Kidney capillary endothelial cell (primary cell): ENCODE results near the gene SUPT20HL1.
"Not testable (repeated sequence)": the region's sequence is repeated elsewhere in the genome, so short reads cannot be mapped to it uniquely, and the experiment has no call there.

Source experiments
- DNase-seq: peaks from one replicate; pipeline ENCODE4 v3.0.0-alpha.2; 2018; ENCODE audit warnings: low spot score

SUPT20HL1 gene

DNA sequence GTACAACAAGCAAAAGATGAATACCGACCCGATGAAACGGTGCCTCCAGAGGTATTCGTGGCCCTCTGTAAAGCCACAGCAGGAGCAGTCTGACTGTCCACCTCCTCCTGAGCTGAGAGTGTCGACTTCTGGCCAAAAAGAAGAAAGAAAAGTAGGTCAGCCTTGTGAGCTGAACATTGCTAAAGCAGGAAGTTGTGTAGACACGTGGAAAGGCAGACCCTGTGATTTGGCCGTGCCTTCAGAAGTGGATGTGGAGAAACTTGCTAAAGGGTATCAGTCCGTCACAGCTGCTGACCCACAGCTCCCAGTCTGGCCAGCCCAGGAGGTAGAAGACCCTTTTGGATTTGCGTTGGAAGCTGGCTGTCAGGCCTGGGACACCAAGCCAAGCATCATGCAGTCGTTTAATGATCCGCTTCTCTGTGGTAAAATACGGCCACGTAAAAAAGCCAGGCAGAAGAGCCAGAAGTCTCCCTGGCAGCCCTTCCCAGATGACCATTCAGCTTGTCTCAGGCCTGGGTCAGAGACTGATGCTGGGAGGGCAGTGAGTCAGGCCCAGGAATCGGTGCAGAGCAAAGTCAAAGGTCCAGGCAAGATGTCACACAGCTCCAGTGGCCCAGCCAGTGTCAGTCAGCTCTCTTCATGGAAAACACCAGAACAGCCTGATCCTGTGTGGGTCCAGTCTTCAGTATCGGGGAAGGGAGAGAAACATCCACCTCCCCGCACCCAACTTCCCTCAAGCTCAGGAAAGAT, 3.2 kb downstream of the SUPT20HL1 start:
- DNase-seq = not testable (repeated sequence)

DNA sequence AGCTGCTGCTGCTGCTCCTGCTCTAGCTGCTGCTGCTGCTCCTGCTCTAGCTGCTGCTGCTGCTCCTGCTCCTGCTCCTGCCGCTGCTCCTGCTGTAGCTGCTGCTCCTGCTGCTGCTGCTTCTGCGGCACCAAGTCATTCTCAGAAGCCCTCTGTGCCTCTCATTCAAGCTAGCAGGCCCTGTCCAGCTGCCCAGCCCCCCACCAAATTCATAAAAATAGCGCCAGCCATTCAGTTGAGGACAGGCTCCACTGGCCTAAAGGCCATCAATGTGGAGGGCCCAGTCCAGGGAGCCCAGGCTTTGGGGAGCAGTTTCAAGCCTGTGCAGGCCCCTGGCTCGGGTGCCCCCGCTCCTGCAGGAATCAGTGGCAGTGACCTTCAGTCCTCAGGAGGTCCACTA, 3.9 kb downstream of the SUPT20HL1 start:
- DNase-seq = no peak

- no peak for DNase-seq
These were observed 4.6 kb downstream of the SUPT20HL1 start for GRCh38 chrX:24364851-24365538.

DNA sequence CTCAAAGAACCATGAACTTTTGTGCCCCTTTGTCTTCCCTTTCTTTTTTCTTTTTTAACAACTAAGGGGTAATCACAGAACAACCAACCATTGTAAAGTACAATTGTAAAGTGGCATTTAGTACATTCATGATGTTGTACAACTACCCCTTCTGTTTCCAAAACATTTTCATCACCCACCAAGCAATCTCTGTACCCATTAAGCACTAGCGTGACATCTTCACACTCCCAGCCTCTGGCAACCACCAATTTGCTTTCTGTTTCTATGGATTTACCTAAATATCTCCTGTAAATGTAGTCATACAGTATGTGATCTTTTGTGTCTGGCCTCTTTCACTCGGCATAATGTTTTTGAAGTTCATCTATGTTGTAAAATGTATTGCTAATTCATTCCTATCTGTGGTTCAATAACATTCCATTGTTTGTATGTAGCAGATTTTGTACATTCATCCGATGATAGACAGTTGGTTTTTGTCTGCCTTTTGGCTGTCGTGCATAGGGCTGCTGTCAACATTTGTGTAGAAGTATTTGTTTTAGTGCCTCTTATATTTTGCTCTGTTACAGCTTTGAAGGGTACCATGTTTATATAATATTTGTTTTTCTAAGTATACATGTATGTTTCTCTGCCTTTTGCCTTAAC, 6.4 kb downstream of the SUPT20HL1 start:
- not testable (repeated sequence) for DNase-seq

DNA sequence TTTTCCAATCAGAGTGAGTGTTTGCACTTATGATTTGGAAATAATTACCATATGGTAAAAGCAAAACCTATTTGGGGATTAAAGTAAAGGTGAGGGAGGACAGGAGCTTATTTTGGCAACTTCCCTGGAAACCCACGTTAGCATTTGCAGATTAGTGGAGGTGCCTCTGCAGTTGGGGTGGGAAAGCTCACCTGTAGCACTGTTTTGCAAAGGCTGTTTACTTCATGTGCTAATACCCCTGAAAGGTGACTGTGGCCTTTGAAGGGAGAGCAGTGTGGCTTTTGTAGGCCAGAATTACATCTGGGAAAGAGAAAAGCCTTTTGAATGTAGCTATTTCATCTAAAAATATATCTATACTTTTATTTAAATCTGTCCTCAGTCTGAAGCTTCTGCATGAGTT, 9.4 kb downstream of the SUPT20HL1 start:
- no peak for DNase-seq

DNA sequence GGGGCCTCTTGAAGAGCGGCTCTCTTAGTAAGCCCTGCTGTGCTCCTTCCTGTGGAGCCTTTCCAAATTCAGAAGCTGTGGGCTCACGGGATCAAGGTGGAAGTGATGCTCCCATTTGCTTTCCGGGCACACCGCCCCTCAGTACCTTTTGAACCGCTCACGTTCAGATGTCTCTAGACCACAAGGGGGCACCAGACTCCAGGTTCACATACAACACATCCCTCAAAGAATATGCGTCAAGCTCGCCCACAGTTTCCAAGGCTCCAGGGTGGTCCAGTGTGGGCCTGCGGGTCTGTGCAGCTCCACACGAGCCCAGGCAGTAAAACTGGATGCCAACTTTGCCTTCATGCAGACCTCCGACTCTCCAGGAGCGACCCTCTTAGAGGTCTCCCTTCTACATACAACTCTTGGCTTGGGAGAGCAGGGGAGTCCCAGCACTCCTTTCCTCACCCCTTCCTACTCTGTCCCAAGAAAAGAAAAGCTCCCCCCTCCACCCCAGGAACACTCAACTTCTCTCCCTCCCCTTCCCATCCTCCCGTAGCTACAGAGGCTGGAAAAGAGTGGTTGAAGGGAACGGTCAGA, 11.0 kb downstream of the SUPT20HL1 start:
- DNase-seq = peak; percentile 40

DNA sequence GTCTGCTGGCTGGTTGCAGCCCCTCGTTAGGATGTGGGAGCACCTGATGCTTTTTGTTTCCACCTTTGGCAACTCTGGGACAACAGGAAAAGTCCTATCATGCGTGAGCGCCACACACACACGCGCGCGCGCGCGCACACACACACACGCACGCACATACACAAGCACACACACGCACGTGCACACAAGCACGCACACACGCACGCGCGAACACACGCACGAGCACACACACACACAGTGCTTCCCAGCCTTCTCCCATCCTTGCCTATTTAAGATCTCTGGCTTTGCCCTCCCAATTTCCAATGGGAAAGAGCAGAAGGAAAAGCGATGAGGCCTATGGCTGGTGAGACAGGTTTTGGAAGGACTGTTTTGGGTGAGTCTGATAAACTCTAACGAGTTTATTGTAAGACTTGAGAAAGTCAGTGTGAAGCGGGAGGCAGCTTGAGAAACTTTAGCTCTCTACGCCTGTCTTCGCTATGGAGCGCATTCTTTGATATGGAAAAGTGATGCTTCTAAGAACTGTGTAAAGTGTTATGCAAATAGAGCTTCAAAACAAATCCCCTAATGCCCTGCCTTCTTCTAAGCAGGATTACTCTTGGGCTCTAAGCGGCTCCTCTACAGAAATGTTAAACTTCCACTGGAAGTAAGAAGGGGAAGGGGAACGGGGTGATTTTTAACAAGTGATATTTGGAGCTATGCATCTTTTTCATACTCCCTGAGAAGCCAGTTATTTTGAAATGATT, 11.8 kb downstream of the SUPT20HL1 start:
- no peak for DNase-seq

GRCh38 chrX:24375600-24376131, 15.2 kb downstream of the SUPT20HL1 start:
- DNase-seq = no peak

GRCh38 chrX:24376403-24376802, 16.0 kb downstream of the SUPT20HL1 start:
- no peak for DNase-seq

DNA sequence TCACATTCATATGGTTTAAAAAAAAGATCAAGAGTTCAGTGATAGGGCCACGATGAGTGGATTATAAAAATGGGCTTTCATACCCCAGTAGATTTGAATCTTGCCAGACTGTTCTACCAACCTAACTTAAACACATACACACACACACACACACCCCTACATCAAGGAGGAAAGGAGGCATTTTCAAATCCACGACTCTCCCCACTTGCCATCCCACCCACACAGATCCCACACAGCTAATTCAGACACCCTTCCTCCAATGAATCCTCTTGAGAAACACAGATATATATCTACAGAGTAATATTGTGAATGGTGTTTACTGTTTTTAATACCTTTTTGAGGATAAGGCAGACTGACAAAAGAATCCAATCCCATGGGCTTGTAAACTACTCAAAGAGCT, 16.8 kb downstream of the SUPT20HL1 start:
- DNase-seq = no peak

DNA sequence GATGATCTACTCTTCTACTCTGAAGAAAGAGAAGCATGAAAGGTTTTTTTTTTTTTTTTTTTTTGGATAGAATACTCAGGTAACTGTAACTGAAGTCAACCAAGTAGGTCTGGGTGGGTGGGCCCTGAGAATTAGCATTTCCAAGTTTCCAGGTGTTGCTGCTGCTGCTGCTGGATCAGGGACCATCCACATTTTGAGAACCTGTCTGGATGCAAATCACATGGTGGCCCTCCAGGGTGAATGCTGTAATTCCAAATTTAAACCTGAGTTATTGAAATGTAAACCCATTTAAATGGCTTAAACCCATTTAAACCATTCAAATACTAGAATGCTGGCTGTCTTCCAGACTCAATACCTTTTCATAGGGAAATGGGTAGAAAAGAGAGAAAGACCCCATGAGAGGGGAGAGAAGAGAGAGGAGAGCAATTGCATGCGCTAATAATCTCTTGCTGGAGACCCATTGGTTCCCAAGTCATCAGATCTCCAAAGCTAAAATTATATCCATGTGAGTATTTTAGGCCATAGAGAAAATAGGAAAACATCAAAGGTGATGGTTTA, 17.6 kb downstream of the SUPT20HL1 start:
- DNase-seq = no peak

DNA sequence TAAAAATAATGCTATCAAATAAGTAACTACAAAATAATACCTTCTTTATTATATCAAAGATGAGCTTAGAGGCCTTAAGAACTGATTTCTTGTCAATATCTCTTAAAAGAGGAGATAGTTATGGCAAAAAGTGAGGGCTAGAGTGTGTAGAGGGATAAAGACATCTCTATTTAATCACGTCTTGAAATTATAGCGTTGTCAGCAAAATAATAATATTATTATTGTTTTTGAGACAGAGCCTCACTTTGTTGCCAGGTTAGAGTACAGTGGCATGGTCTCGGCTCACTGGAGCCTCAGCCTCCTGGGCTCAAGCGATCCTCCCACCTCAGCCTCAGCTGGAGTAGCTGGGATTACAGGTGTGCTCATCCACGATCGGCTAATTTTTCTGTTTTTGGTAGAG, 18.3 kb downstream of the SUPT20HL1 start:
- no peak for DNase-seq

GRCh38 chrX:24380262-24381187, 20.1 kb downstream of the SUPT20HL1 start:
- no peak for DNase-seq

- DNase-seq = not testable (repeated sequence)
These were observed 21.9 kb downstream of the SUPT20HL1 start for GRCh38 chrX:24382315-24382714.

- no peak for DNase-seq
These were observed 27.3 kb downstream of the SUPT20HL1 start for GRCh38 chrX:24387724-24388123.

GRCh38 chrX:24391389-24391788, 30.9 kb downstream of the SUPT20HL1 start:
- DNase-seq = no peak

DNA sequence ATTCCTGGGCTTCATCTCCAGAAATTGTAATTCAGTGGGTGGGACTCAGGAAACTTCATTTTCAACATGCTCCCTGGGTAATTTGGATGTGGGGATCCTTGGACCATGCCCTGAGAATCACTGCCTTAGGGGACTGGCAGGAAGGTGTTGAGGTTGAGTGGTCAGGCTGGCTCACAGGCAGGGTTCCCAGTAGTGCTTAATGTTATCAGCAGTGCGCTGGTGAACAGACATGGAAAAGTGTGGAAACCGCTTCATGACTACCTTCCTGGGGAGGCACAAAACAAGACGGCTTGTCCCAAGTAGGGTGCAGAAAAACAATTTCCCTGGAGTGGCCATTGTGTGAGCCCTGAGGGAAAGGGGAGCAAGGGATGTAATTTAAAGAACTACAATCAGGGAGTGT, 31.4 kb downstream of the SUPT20HL1 start:
- DNase-seq = no peak

GRCh38 chrX:24392709-24393108, 32.3 kb downstream of the SUPT20HL1 start:
- no peak for DNase-seq

DNA sequence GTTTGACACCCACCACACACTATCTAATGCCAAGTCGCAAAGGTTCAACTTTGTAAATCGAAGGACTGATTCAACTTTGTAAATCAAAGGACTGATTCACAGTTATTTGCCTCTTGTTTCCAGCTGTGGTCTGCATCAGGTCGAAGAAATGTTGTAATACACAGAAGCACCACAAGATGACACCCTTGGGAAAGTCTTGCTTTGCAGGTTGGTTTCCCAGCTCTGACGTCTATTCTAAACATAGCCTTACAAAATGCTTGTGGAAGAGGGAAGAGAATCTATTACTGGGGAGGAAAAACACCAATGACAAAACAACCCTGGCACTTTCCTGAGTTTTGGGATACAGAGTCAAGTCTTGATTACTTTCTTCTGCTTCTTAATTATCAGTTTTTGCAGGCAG, 35.3 kb downstream of the SUPT20HL1 start:
- peak; percentile 69 for DNase-seq

- no peak for DNase-seq
These were observed 35.9 kb downstream of the SUPT20HL1 start for GRCh38 chrX:24396236-24396930.
